Measurements from ENCODE around the gene PDE8A.
A peak's percentile ranks its signal among the peaks of the same experiment; 100 is the strongest.
"Not testable (repeated sequence)": the region's sequence is repeated elsewhere in the genome, so short reads cannot be mapped to it uniquely, and the experiment has no call there.

The PDE8A gene

DNA sequence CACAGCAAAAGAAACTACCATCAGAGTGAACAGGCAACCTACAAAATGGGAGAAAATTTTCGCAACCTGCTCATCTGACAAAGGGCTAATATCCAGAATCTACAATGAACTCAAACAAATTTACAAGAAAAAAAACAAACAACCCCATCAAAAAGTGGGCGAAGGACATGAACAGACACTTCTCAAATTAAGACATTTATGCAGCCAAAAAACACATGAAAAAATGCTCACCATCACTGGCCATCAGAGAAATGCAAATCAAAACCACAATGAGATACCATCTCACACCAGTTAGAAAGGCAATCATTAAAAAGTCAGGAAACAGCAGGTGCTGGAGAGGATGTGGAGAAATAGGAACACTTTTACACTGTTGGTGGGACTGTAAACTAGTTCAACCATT, 30.1 kb downstream of the PDE8A start:
- not testable (repeated sequence) for DNase-seq

DNA sequence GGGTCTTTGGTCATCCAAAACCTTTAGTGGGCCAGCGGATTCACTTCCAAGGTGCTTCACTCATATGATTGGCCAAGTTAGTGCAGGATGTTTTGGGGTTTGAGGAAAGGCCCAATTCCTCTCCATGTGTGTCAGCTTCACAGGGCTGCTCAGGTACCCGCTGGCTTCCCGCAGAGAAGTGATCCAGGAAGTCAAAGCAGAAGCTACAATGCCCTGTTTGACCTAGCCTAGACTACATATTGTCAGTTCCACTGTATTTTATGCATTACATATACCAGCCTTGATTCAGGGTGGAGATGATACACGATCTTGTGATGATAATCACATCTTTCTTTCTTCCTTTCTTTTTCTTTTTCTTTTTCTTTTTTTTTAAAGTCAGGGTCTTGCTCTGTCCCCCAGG, 32.1 kb downstream of the PDE8A start:
- no peak for DNase-seq

DNA sequence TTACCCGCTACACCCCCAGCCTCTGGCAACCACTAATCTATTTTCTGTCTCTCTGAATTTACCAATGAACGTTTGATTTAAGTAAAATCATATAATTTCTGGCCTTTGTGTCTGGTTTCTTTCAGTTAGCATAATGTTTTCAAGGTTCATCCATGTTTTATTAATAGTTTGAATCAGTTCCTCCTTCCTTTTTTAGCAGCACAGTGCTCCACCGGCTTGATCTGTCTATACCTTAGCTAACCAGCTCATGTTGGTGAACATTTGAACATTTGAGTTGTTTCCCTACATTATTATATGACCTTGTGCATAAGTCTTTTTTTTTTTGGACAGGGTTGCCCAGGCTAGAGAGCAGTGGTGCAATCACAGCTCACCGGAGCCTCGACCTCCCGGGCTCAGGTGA, 33.3 kb downstream of the PDE8A start:
- no peak for DNase-seq

DNA sequence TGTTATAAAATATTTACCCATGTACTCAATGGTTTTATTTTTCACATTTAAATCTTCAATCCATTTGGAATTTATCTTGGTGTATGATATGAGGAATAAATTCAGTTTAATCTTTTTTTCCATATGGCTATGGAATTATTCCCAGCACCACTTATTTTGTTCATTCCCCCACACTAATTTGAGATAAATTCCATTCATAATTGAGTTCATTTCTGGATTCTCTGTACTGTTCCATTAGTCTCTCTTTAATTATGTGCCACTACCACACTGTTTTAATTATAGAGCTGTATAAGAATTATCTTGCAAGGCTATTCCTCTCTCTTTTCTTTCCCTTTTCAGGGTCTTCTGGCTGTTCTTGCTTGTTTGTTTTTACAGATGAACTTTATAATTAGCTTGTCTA, 34.6 kb downstream of the PDE8A start:
- no peak for DNase-seq

DNA sequence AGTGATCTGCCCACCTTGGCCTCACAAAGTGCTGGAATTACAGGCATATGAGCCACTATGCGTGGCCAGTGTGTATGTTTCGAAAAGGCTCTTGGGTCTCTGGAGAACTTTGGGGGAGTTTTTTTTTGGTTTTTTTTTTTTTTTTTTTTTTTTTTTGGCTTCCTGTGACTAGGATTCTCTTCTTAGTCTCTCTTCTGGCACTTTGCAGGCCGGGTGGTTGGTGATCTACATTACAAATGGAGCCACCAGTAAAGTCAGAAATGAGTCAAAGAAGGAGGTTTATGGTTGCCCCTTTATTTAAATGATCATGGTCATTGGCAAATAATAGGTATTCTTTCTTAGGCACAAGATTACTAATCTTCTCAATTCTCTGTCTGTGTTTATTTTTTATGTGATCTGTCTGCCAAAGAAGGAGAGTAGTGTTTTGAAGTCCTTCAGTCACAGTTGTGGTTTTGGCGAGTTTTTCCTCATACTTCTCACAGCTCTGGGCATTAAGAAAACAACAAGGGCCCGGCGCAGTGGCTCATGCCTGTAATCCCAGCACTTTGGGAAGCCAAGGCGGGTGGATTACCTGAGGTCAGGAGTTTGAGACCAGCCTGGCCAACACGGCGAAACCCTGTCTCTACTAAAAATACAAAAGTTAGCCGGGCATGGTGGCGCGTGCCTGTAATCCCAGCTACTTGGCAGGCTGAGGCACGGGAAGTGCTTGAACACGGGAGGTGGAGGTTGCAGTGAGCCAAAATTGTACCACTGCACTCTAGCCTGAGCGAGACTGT, 38.3 kb downstream of the PDE8A start:
- DNase-seq = no peak

DNA sequence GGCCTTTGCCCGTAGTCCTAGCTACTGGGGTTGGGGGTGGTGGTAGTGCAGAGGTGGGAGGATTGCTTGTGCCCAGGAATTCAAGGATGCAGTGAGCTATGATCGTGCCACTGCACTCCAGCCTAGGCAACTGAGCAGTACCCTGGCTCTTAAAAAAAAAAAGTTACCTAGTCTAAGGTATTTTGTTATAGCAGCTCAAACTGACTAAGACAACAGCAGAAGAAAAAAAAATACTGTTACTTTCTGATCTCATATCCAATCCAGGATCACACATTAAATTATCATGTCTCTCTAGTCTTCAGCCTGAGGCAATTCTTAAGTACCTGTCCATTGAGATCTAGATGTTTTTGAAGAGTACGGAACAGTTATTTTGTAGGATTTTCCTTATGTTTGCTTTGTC, 39.8 kb downstream of the PDE8A start:
- DNase-seq = no peak

DNA sequence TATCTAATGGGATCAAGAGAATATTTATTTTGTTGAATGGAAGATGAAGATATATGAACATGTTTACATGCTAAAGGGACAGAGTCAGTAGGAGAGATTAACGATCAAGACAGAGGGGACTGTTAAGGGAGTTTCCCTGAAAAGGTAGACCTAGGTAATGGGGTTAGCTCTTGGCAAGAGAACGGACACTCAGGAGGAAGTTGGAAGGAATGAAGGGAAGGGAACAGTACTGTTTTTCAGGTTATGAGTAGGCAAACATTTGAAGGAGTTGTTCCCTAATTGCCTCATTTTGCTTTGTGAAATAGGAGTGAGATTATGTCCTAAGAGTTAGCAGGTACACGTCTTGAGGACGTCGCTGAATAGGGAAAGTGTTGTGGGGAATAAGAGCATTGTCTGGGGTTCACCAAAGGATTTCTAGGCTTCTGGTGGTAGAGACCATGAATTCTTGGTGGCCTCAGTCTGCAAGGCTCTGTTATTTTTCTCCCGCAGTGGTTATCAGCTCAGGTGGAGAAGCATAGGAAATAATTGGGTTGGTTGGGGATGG, 41.3 kb downstream of the PDE8A start:
- DNase-seq = no peak

DNA sequence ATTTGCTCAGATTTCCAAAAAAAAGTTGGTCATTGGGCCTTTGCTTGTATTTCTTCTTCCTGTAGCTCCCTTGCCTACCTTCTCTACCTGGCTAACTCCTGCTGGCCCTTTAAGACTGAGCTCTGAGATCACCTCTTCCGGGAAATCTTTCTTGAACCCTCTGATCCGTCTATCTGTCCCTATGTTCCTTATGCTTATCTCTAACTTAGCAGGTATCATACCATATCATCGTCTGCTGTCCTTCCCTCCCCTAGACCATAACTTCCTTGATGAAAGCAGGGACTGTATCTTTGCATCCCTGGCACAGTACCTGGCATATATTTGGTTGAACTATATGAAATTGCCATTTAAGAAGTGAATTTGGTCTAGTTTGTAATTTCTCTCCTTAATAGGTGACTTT, 42.3 kb downstream of the PDE8A start:
- no peak for DNase-seq

DNA sequence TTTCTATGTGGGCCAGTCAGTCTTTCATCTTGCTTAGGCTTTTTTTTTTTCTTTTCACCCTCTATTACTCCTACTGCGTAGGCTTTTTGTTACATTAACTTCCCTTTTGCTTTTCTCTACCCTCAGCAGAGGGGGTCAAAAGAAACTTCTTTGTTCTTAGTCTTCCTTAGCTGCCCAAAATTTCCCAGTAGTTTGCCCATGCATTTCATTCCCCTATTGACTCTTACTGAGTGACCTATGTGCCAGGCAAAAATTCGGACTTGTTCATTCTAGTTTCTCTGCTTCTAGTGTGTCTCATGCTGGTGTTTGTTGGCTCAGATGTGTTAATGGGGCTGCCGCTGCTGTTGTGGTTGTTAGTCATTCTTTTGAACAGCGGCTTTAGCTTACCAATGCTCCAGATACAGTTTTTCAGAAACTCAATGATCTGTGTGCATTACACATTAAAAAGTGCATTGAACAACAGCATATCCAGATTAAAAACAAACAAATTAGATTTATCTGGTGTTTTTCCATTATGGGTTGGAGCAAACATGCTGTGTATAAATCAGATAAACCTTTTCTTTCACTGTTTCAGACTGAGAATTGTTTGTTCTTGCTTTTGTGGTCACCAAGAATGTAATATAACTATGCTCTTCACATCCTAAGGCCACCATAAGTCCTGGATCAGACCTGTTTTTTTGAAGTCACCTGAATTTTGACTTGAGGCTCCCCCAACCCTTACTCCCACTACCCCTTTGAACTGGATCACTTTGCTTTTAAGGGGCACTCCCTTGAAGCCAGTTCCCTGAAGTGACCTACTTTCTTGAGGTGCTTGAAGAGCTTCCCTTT, 43.1 kb downstream of the PDE8A start:
- DNase-seq = no peak

DNA sequence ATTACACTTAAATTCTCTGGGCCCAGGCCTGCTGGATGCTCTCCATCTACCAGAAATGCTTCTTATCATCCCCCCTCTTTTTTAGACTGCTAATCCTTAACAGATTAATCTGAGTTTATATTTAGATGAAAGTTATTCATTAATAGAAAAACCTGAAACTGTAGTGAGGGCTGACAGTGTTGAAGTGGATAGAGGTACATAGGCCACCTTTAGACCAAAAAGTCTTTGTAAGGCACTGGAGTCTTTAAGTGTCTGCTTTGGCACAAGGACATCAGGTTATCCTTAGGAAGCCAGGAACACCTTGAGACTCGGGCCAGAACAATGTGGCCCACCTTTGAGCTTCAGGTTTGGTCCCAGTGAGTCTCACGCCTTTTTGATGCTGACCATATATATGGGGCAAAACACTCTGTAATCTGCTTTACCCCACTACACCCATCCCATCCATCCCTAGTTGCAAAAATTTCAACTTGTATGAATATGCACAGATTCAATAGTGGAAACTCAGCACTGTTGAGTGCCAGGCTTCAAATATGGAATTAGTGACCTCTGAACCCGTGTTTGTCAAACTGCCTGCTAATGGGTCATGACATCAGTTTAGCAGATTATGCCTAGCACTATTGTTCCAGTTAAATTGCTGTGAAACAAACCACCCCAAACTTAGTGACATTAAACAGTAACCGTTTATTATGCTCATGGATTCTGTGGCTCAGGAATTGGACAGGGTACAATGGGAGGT, 44.0 kb downstream of the PDE8A start:
- no peak for DNase-seq

DNA sequence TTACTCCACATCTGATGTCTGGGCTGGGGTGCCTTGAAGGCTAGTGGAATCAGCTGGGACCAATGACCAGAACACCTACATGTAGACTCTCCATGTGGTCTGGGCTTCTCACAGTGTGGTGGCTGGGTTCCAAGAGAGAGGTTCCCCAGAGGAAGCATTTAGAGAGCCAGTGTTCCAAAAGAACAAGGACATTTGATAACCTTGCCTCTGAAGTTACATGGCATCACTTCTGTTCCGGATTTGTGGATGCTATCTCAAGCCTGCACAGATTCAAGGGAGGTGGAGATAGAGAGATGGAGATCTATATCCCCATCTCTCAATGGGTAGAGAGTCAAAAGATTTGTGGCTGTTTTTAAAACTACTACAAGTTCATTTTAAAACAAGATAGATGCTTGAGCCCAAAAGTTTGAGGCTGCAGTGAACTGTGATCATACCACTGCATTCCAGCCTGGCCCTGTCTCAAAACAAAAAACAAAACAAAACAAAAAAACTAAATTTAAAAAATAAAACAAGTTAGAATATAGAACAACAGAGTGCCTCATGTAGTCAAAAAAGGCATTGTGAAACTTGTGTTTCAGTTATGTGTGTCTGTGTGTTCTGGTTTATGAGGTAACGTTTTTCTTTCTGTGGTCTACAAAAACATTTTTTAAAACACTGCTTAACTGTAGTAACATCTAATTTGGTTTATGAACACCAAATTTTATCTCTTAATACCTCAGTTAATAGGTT, 44.8 kb downstream of the PDE8A start:
- no peak for DNase-seq

DNA sequence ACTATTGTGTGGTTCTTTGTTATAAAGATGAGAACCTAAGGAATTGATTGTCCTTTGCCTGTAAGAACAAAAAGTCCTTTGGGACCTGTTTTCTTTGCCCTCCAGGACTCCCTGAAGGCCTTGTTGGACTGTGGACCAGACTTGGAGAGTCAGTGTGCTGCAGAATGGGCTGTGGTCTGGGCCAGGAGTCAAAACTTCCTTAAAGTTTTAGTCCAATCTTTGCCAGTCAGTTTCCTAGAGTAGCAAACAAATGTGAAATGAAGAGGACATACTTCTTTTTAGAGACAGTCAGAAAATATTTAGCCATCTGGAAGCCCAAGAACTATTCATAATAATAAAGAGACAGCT, 45.4 kb downstream of the PDE8A start:
- no peak for DNase-seq

DNA sequence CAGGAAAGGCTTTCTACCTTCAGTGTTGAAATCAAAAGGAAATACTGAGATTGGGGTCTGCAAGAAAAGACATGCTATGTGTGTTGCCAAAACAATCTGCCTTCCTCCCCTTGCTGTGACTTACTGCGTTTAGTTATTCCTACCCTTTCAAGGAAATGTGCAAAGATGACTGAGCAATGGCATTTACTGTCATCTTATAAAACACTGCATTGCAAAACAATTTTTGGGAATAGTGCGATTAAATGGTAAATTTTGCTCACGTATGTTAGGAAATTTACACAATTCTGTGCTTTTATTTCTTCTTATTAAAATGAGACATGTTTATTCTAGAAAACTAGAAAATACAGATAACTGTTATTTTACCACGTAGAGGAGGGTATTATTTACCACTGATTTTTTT, 45.8 kb downstream of the PDE8A start:
- no peak for DNase-seq

DNA sequence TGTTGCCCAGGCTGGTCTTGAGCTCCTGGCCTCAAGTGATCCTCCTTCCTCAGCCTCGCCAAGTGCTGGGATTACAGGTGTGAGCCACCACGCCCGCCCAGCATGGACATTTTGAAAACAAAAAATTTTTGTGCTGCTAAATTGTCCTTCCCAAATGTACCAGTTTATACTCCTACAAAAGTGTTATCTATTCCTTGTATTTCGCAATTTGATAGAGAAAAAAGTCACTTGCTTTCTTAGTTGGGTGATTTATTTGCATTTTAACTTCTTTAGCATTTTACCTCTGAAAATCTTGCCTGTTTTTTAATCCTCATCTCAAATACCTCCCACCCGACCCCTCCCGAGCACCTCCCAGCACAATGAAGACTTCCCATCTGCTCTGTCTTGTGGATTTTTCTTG, 46.8 kb downstream of the PDE8A start:
- DNase-seq = no peak

DNA sequence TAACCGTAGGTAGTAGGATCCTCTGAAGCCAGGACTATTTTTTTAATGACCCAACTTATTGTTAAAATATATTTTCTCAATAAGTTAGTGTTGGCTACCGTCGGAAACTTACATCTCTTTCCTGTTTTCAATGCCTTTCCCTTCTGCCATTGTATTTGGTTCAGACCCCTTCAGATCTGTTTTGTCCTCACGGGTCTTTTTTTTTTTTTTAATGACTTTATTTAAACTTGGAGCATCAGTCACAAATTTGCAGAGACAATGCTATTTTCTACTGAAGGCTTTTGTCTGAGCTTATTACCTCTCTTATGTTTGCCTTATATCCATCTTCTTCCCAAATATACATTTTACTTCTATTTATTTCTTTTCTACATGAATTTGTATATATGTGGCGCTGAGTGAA, 47.6 kb downstream of the PDE8A start:
- no peak for DNase-seq

DNA sequence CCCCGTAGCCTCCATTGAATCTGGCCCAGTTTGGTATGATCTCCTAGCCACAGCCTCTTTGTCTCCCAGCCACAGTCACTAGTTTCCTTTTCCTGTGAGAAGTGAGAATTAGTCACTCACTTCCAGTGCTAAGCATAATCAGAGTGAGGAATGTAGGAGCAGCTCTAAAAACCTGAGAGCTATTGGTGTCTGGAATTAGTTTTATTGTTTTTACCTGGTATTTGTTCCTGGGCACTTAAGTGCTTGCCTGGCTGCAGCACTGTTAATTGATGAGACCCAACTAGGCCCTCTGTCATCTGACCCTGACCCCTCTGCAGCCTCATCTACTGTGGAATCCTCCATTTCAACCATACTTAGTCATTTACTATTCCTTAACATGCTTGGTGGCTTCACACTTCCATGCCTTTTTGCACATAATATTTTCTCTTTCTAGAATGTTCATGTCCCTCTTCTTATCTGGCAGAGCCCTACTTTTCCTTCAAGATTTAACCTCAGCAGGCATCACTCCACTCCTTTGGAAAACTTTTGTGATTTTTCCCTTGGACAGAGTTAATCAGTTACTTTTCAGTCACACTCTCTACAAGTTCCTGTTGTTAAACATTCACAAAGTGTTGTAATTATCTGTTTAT, 48.8 kb downstream of the PDE8A start:
- no peak for DNase-seq

DNA sequence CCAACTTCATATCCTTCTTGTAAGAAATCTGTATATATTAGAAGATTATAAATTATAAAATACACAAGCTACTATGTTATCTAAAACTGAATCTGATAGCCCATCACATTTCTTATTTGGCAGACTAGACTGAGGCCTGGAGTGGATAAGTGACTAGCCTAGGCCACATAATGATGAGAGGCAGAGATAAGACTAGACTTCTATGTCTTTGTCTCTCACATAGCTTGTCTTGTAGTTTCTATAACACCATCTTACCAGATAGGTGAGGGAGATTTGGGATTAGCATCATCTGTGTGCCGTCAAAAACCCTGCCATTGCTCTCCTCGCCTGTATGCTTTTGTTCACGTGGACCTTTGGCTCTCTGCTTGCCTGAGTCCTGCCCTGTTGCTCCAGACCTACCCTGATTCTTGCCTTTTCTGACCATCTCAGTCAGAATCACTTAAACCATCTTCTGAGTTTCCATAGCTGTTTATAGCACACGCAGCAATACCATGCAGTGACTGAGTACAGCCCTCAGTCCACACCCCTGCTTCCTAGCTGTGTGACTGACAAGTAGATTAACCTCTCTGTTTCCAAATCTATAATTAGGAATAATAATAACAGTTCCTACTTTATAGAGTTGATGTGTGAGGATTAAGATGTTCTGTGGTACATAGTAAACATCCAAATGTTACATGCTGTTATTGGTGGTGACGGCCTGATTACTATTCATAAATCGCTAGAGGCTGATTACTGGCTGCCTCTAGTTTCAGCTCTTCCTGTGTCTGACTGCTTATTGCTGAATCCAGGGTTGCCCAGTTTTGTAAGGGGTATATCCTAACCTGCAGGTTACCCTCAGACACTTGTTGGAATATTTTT, 49.7 kb downstream of the PDE8A start:
- no peak for DNase-seq

DNA sequence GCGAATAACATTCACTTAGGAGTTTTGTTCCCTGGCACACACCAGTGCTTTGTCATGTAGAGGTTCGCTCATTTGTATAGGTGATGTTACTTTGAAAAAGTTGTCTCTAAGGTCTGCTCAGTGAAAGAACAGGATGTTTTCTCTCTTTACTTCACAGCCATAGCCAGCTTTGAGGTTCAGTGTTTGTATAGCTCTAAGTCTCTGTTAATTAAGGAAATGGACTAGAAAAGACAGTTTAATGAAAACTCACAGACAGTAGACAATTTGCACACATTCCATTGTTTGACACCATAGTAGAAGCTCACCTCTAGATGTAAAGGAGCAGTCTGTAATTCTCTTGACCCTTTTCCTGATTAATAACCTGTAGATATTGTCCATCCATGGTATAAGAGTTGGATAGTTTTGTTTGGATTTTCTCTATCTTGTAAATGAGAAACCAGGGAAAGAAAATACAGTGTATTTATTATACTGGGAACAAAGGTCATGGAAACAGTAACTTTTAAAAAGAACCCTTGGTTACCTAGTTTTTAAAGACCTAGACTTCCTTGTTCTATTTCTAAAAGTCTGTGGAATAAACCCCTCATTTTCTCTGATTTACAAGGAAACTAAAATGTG, 50.4 kb downstream of the PDE8A start:
- DNase-seq = no peak

DNA sequence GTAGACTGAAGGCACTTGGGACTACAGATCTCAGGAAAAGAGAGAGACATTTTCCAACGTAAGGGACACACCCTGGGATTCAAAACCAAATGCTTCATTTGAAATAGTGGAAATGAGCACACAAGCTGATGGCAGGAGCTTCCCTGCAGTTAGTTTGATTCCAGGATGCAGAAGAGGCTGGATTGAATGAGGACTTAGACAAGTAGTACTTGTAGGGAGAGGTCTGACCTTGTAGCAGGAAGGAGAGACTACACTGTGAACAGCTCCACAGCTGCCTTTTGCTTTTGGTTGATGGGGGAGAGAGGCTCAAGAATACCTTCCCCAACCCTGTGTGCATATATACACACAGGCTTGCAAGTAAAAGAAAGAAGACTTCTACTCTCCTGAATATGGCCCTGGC, 51.5 kb downstream of the PDE8A start:
- no peak for DNase-seq

DNA sequence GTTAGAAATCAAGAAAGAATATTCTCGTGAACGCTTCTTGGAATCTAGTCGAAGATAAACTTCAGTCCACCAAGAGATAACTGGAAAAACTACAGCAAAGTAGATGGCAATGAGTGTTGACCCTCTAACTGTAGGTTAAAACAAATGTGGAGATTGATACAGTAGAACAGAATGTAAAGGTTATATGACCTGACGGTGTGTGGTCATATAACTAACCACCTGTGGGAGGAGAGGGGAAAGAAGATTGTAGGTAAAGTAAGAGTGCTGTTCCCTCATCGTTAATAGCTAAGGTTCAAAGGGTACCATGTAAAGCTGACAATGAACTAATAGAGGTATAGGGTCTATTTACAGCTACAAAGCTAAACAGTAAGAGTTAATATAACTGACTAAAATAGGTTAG, 52.6 kb downstream of the PDE8A start:
- no peak for DNase-seq

DNA sequence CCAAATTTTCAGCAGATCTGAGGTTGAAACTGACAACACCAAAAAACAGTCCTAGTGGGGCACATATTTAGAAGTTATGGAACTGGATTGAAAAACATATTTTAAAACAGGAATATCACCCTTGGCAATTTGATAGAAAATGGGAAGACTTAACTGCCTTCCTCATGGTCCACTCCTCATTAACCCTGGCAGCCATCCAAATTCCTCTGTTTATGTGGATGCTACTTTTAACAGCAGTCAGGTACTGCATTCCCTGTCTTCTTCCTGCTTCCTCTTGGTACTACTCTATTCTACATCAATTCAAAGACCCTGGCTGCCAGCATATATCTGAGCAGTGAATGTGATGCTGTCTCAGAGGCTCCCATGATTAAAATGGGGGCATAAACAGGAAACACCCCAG, 54.3 kb downstream of the PDE8A start:
- DNase-seq = peak in 1 of 2 experiments; percentile 19
